ENCODE measurements around the gene DEGS2. TPM values are rescaled to one million over a fixed set of nuclear protein-coding genes. Genes with fewer than 3 reads are reported as not detected.

DEGS2 gene
- total and polyA plus RNA-seq, 2 donors from 2014 or later: 25.1 to 28.7 TPM

GRCh38 chr14:100168506-100168905, 9.1 kb upstream of the DEGS2 start:
- no peak for TF ChIP-seq CTCF (IDR thresholded peaks at IDR 0.05; ENCODE audit: borderline replicate concordance, extremely low read depth, insufficient read depth)
- H3K4me1 ChIP-seq (ENCODE audit: control insufficient read depth in 2 of 3, insufficient read depth in 2 of 3, low read depth in 1 of 3, low read length in 3 of 3): peaks cover 0 to 4% (median 0%) of the 10 kb centered on the region in 3 donors
- DNase-seq: no peak
- no peak overlapping the region for H3K27ac ChIP-seq (ENCODE audit: low read depth in 2 of 2, low read length in 2 of 2)
- no peaks in the 10 kb centered on the region for H3K36me3 ChIP-seq (ENCODE audit: control insufficient read depth in 2 of 3, insufficient read depth in 3 of 3, low read length in 3 of 3)
- FAIRE-seq: no peak
- H3K27me3 ChIP-seq (ENCODE audit: control insufficient read depth, insufficient read depth, low read length): no peaks in the 10 kb centered on the region
- no peak overlapping the region for H3K9ac ChIP-seq (ENCODE audit: low read length in 3 of 3)
- H3K9me3 ChIP-seq (ENCODE audit: control insufficient read depth in 2 of 3, insufficient read depth in 1 of 3, low read length in 3 of 3): no peaks in the 10 kb centered on the region
- no peak overlapping the region for H3K4me3 ChIP-seq (ENCODE audit: low read length in 3 of 3)
- intact Hi-C loops (cut with DNase I): no loop called here

GRCh38 chr14:100165831-100166440, 6.5 kb upstream of the DEGS2 start:
- Histone ChIP-seq H3K27me3 (ENCODE audit: control insufficient read depth, insufficient read depth, low read length) (peaks cover 3% of the 10 kb centered on the region), H3K9me3 (ENCODE audit: control insufficient read depth in 2 of 3, insufficient read depth in 1 of 3, low read length in 3 of 3) (no peaks in the 10 kb centered on the region), H3K4me3 (ENCODE audit: low read length in 3 of 3) (peak overlapping the region in 1 of 3 donors; percentile 55), H3K27ac (ENCODE audit: low read depth in 2 of 2, low read length in 2 of 2) (no peak overlapping the region), H3K4me1 (ENCODE audit: control insufficient read depth in 2 of 3, insufficient read depth in 2 of 3, low read depth in 1 of 3, low read length in 3 of 3) (peaks cover 0 to 4% (median 0%) of the 10 kb centered on the region in 3 donors), H3K36me3 (ENCODE audit: control insufficient read depth in 2 of 3, insufficient read depth in 3 of 3, low read length in 3 of 3) (no peaks in the 10 kb centered on the region), H3K9ac (ENCODE audit: low read length in 3 of 3) (no peak overlapping the region)
- no peak for FAIRE-seq
- peak in 1 of 5 donors; percentile 69 for DNase-seq
- intact Hi-C loops (cut with DNase I): no loop called here
- TF ChIP-seq CTCF (IDR thresholded peaks at IDR 0.05; ENCODE audit: borderline replicate concordance, extremely low read depth, insufficient read depth): no peak

GRCh38 chr14:100165376-100165775, 5.9 kb upstream of the DEGS2 start:
- H3K27ac ChIP-seq (ENCODE audit: low read depth in 2 of 2, low read length in 2 of 2): no peak overlapping the region
- FAIRE-seq (no peak), DNase-seq (peak in 3 of 5 donors; percentile 60 to 67 (median 62))
- no peaks in the 10 kb centered on the region for H3K36me3 ChIP-seq (ENCODE audit: control insufficient read depth in 2 of 3, insufficient read depth in 3 of 3, low read length in 3 of 3)
- intact Hi-C loops (cut with DNase I): no loop called here
- no peak for TF ChIP-seq CTCF (IDR thresholded peaks at IDR 0.05; ENCODE audit: borderline replicate concordance, extremely low read depth, insufficient read depth)
- H3K27me3 ChIP-seq (ENCODE audit: control insufficient read depth, insufficient read depth, low read length): peaks cover 6% of the 10 kb centered on the region
- H3K9me3 ChIP-seq (ENCODE audit: control insufficient read depth in 2 of 3, insufficient read depth in 1 of 3, low read length in 3 of 3): no peaks in the 10 kb centered on the region
- no peak overlapping the region for H3K9ac ChIP-seq (ENCODE audit: low read length in 3 of 3)
- no peak overlapping the region for H3K4me3 ChIP-seq (ENCODE audit: low read length in 3 of 3)
- peaks cover 0 to 4% (median 0%) of the 10 kb centered on the region in 3 donors for H3K4me1 ChIP-seq (ENCODE audit: control insufficient read depth in 2 of 3, insufficient read depth in 2 of 3, low read depth in 1 of 3, low read length in 3 of 3)

GRCh38 chr14:100160534-100160916, 1.1 kb upstream of the DEGS2 start:
- TF ChIP-seq CTCF (IDR thresholded peaks at IDR 0.05; ENCODE audit: borderline replicate concordance, extremely low read depth, insufficient read depth): no peak
- peaks cover 0 to 14% (median 4%) of the 10 kb centered on the region in 3 donors for H3K4me1 ChIP-seq (ENCODE audit: control insufficient read depth in 2 of 3, insufficient read depth in 2 of 3, low read depth in 1 of 3, low read length in 3 of 3)
- H3K27me3 ChIP-seq (ENCODE audit: control insufficient read depth, insufficient read depth, low read length): peaks cover 11% of the 10 kb centered on the region
- H3K4me3 ChIP-seq (ENCODE audit: low read length in 3 of 3): no peak overlapping the region
- H3K36me3 ChIP-seq (ENCODE audit: control insufficient read depth in 2 of 3, insufficient read depth in 3 of 3, low read length in 3 of 3): no peaks in the 10 kb centered on the region
- intact Hi-C loops (cut with DNase I): no loop called here
- FAIRE-seq: no peak
- no peak overlapping the region for H3K27ac ChIP-seq (ENCODE audit: low read depth in 2 of 2, low read length in 2 of 2)
- H3K9me3 ChIP-seq (ENCODE audit: control insufficient read depth in 2 of 3, insufficient read depth in 1 of 3, low read length in 3 of 3): no peaks in the 10 kb centered on the region
- H3K9ac ChIP-seq (ENCODE audit: low read length in 3 of 3): no peak overlapping the region
- no peak for DNase-seq
